ENCODE data around the gene ASPG. TPM values are rescaled to one million over a fixed set of nuclear protein-coding genes. Genes with fewer than 3 reads are reported as not detected.
A peak's percentile ranks its signal among the peaks of the same experiment; 100 is the strongest.

ASPG gene
- total RNA-seq, 1 experiment from 2014 or later: not detected

DNA sequence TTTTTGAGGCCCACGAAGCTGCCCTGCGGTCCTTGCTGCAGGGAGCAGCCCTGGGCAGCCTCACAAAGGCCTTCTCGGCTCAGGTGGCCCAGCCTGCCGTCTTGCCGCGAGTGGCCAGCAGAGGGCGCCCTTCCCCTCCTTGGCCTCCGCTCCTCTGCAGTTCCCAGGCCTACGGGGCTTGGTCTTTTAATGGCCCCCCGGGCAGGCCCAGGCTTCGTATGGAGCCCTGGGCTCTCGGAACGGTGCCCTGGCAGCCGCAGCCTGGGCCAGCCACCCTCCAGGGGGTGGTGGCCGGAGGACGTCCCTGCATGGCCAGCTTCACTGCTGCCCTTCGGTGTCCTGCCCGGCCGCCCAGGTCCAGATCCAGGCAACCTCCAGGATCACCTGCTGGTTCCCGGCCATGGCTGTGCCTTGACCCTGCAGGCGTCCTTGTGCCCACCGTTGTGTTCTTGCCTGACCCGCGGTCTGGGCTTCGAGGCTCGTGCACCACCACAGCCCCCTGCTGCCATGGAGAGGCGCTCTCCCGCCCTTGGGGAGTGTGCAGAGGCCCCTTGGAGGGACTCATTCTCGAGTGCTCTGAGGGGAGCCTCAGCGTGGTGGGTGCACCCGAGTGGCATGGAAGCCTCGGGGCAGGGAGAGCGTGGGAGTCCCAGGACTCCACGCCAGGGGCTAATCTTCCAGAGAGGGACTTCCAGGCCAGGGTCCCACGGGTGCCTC, 9.4 kb downstream of the ASPG start:
- CTCF ChIA-PET: interaction anchor here (1.2 to 1.6 kb wide), 3 partner anchors 9 to 17 kb away, joined by 3 to 7 read pairs (median 6); no protein-coding TSS in a partner anchor
- Mint-ChIP-seq H3K27me3 (ENCODE audit: unreplicated experiment) (peaks cover 32% of the 10 kb centered on the region), H3K36me3 (ENCODE audit: insufficient read depth, unreplicated experiment) (no peaks in the 10 kb centered on the region), H3K27ac (ENCODE audit: unreplicated experiment) (peak overlapping the region; percentile 42), H3K4me1 (ENCODE audit: low read depth, unreplicated experiment) (peaks cover 8% of the 10 kb centered on the region), H3K9me3 (ENCODE audit: low read depth, unreplicated experiment) (no peaks in the 10 kb centered on the region), H3K4me3 (ENCODE audit: low read depth, unreplicated experiment) (no peak overlapping the region)
- BruUV-seq (replicated peaks): no TSS peak
- TF ChIP-seq, protein P1, sequence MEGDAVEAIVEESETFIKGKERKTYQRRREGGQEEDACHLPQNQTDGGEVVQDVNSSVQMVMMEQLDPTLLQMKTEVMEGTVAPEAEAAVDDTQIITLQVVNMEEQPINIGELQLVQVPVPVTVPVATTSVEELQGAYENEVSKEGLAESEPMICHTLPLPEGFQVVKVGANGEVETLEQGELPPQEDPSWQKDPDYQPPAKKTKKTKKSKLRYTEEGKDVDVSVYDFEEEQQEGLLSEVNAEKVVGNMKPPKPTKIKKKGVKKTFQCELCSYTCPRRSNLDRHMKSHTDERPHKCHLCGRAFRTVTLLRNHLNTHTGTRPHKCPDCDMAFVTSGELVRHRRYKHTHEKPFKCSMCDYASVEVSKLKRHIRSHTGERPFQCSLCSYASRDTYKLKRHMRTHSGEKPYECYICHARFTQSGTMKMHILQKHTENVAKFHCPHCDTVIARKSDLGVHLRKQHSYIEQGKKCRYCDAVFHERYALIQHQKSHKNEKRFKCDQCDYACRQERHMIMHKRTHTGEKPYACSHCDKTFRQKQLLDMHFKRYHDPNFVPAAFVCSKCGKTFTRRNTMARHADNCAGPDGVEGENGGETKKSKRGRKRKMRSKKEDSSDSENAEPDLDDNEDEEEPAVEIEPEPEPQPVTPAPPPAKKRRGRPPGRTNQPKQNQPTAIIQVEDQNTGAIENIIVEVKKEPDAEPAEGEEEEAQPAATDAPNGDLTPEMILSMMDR (IDR thresholded peaks at IDR 0.05; ENCODE audit: unreplicated experiment): peak; percentile 87
- intact Hi-C loops (cut with micrococcal nuclease; ENCODE audit: unreplicated experiment): loop anchor here (1.0 kb wide), 1 partner anchor 36 kb away; no protein-coding TSS in a partner anchor
- DNase-seq: peak; percentile 87

DNA sequence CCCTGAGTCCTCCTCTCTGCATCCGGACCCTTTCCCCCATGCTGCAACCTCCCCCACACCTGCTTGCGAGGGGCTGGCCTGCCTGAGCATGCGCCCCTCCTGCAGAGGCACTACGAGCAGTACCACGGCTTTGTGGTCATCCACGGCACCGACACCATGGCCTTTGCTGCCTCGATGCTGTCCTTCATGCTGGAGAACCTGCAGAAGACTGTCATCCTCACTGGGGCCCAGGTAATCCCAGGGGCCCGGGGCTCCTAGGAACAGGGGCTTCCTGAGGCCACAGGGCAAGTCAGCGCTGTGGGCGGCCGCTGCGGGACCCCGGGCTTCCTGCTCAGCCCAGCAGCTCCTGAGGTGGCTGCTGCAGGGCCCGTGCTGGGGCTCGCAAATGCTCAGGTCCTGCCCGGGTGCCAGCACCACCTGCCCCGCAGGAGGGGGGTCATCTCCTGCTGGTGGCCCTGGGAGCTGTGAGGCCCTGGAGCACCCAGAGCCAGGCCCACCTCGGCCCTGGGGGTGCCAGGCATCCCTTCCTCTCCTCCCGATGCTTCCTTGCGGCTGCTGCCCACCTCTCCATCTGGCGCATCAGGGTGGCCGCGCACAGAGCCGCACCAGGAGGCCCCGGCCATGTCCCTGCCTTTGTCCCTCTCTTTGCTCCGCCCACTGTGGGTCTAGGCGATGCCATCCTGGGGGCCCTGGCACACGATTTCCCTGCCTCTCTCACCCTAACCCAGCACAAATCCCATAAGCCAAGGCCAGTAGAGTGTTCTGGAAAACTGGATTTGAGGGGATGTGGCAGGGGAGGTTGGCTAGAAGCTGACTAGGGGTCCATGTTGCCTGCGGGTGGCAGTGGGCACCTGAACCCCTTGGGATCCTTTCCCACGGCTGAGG, 10.2 kb downstream of the ASPG start:
- Mint-ChIP-seq H3K36me3 (ENCODE audit: insufficient read depth, unreplicated experiment) (no peaks in the 10 kb centered on the region), H3K4me3 (ENCODE audit: low read depth, unreplicated experiment) (no peak overlapping the region), H3K4me1 (ENCODE audit: low read depth, unreplicated experiment) (peaks cover 14% of the 10 kb centered on the region), H3K9me3 (ENCODE audit: low read depth, unreplicated experiment) (no peaks in the 10 kb centered on the region), H3K27me3 (ENCODE audit: unreplicated experiment) (peaks cover 32% of the 10 kb centered on the region), H3K27ac (ENCODE audit: unreplicated experiment) (no peak overlapping the region)
- CTCF ChIA-PET: interaction anchor here (1.2 to 1.3 kb wide), 2 partner anchors 8 to 18 kb away, joined by 3 to 6 read pairs; no protein-coding TSS in a partner anchor
- BruUV-seq (replicated peaks): no TSS peak
- intact Hi-C loops (cut with micrococcal nuclease; ENCODE audit: unreplicated experiment): no loop called here
- no peak for DNase-seq
- TF ChIP-seq, protein P1 (IDR thresholded peaks at IDR 0.05; ENCODE audit: unreplicated experiment): no peak

DNA sequence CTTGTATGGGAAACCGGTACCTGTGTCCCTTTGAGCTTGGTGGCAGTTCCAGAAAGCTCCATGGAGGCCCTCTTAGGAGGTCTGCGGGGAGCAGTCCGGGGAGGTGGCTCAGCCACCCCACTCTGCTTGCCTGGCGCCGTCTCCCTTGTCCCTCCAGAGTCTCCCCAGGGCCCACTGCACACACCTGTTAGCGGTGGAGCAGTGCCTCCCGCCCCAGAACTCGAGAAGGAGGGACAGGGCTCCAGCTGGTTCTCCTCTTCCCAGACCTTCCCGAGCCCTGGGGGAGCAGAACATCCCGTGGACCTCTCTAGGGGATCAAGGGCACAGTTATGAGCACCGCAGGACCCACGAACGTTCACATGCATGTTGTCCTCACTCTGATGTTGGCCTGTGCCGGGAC, 10.8 kb downstream of the ASPG start:
- CTCF ChIA-PET: interaction anchor here (1.3 kb wide), 1 partner anchor 19 kb away, joined by 6 read pairs; no protein-coding TSS in a partner anchor
- TF ChIP-seq, protein P1 (IDR thresholded peaks at IDR 0.05; ENCODE audit: unreplicated experiment): no peak
- no peak overlapping the region for H3K27ac Mint-ChIP-seq (ENCODE audit: unreplicated experiment)
- H3K9me3 Mint-ChIP-seq (ENCODE audit: low read depth, unreplicated experiment): no peaks in the 10 kb centered on the region
- H3K27me3 Mint-ChIP-seq (ENCODE audit: unreplicated experiment): peaks cover 32% of the 10 kb centered on the region
- peaks cover 16% of the 10 kb centered on the region for H3K4me1 Mint-ChIP-seq (ENCODE audit: low read depth, unreplicated experiment)
- H3K4me3 Mint-ChIP-seq (ENCODE audit: low read depth, unreplicated experiment): no peak overlapping the region
- H3K36me3 Mint-ChIP-seq (ENCODE audit: insufficient read depth, unreplicated experiment): no peaks in the 10 kb centered on the region
- DNase-seq: no peak
- intact Hi-C loops (cut with micrococcal nuclease; ENCODE audit: unreplicated experiment): no loop called here
- no TSS peak for BruUV-seq (replicated peaks)

DNA sequence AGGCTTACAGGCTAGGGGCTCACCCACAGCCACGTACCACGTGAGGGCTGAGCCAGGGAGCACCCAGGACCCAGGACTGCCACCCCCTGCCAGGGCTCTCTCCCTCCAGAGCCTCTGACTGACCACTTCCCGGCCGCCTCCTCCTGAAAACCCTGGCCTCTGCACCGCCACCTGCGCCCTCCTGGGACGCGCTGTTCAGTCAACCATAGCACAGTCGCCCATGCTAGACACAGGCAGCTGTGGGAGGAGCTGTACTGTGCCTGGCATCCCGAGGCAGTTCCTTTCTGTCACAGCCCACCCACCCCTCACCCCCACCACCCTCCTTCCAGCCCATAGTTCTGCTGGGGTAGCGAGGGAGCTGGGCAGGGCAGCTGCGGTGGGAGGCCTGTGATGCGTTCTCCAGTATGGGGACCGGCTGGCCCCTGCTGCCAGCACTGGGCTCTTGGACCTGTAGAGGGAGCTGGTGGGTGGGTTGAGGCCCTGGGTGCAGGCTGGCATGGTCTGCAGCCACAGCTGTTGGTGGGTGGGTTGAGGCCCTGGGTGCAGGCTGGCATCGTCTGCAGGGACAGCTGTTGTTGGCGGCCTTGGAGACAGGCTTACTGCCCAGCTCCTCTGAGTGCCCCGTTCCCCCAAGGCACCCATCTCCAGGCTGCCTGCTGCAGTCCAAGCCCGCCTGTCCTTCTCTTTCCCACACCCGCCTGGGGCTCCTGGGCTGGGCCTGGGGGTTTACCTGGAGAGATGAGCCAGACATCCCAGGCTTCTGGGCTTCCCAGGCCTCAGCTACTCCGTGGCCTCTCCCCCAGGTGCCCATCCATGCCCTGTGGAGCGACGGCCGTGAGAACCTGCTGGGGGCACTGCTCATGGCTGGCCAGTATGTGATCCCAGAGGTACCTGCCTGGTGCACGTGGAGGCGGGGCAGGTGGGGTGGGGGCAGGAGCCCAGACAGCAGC, 11.5 kb downstream of the ASPG start:
- CTCF ChIA-PET: interaction anchor here (0.7 to 0.9 kb wide), 2 partner anchors 9 to 11 kb away, joined by 3 to 8 read pairs; no protein-coding TSS in a partner anchor
- no peak for DNase-seq
- TF ChIP-seq, protein P1 (IDR thresholded peaks at IDR 0.05; ENCODE audit: unreplicated experiment): no peak
- H3K36me3 Mint-ChIP-seq (ENCODE audit: insufficient read depth, unreplicated experiment): no peaks in the 10 kb centered on the region
- intact Hi-C loops (cut with micrococcal nuclease; ENCODE audit: unreplicated experiment): no loop called here
- no peaks in the 10 kb centered on the region for H3K9me3 Mint-ChIP-seq (ENCODE audit: low read depth, unreplicated experiment)
- H3K27me3 Mint-ChIP-seq (ENCODE audit: unreplicated experiment): peaks cover 32% of the 10 kb centered on the region
- no peak overlapping the region for H3K27ac Mint-ChIP-seq (ENCODE audit: unreplicated experiment)
- H3K4me1 Mint-ChIP-seq (ENCODE audit: low read depth, unreplicated experiment): peaks cover 16% of the 10 kb centered on the region
- H3K4me3 Mint-ChIP-seq (ENCODE audit: low read depth, unreplicated experiment): no peak overlapping the region
- BruUV-seq (replicated peaks): no TSS peak

All from Calu3 (cell line).